ENCODE results near the gene SHOX. TPM values are rescaled to one million over a fixed set of nuclear protein-coding genes. Genes with fewer than 3 reads are reported as not detected.

The SHOX gene
- total RNA-seq, 2 donors from 2014 or later = not detected

DNA sequence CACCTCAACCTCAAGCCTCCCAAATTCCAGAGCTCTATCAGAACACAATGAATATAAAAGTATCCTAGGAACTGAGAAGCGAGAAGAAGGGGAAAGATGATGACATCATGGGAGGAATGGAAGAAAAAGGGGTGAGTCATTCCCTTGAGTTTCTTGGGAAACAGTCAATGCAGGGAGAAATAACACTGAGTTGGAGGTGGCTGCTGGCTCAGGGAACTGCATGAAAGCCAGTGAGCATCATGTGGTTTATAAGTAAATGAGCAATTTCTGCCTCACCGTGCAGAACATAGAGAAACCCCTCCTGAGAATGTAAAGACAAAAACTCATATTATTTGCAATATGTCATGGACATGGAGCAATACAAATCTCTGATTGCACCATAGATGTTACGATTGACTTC is 73.3 kb downstream of the SHOX start:
- Mint-ChIP-seq H3K27ac (no peak overlapping the region), H3K4me3 (no peak overlapping the region), H3K9me3 (peaks cover 22% of the 10 kb centered on the region), H3K4me1 (no peaks in the 10 kb centered on the region), H3K27me3 (ENCODE audit: insufficient read depth) (peaks cover 5% of the 10 kb centered on the region), H3K36me3 (ENCODE audit: low read depth) (no peaks in the 10 kb centered on the region)
- 83 to 85% methylated on average over 2 of the region's 3 CpGs for WGBS, 2 experiments (ENCODE audit: insufficient coverage in 1 of 2, insufficient read length in 1 of 2)
- no peaks in the 10 kb centered on the region for H3K9me3 ChIP-seq (ENCODE audit: control insufficient read depth, low read length)
- no peaks in the 10 kb centered on the region for H3K36me3 ChIP-seq (ENCODE audit: control insufficient read depth, insufficient read depth, low read length)
- H3K9ac ChIP-seq (ENCODE audit: extremely low read depth, low read length, poor library complexity, severe bottlenecking) = no peak overlapping the region
- DNase-seq = peak; percentile 2
- no peak overlapping the region for H3K27ac ChIP-seq (ENCODE audit: low read depth, low read length)
- no peaks in the 10 kb centered on the region for H3K27me3 ChIP-seq (ENCODE audit: control insufficient read depth, insufficient read depth, low read length, poor library complexity, severe bottlenecking)
- no peak overlapping the region for H3K4me3 ChIP-seq (ENCODE audit: low read length)
- no peak for TF ChIP-seq CTCF (conservative IDR thresholded peaks at IDR 0.05)
- no peaks in the 10 kb centered on the region for H3K4me1 ChIP-seq (ENCODE audit: control insufficient read depth, insufficient read depth, low read length)

Other genes with a start within 250 kb of the SHOX start
- 10 to 100 TPM; 72.5 to 98.7 TPM for gene PPP2R3B, start 243.9 kb upstream of the SHOX start, total RNA-seq

All from endodermal cell (in vitro differentiated cells).